Panc1 (cell line): ENCODE results near the gene SLC7A14. TPM values are rescaled to one million over a fixed set of nuclear protein-coding genes. Genes with fewer than 3 reads are reported as not detected.

Experiments
- ATAC-seq: fragments of 200-7000 bp; cut with Tn5 transposase; 2 replicates; pipeline ENCODE4 v1.9.1; 2020; ENCODE audit warnings: mild to moderate bottlenecking, moderate library complexity
- BruUV-seq: library from RNA; stranded (reverse); fragments of 400-500 nt; replicated peaks from 2 replicates; lab custom pipeline; 2021; lab: Mats Ljungman, UMichigan
- CTCF ChIA-PET: fragments of 300-600 bp; sonication (Branson Sonifier 250); formaldehyde crosslinking; loops from one replicate; lab custom pipeline; 2022; ENCODE audit warnings: antibody characterized with exemption; lab: Charles Lee
- POLR2A ChIA-PET: fragments of 300-600 bp; sonication (Branson Sonifier 250); formaldehyde crosslinking; loops from one replicate; lab custom pipeline; 2022; ENCODE audit warnings: antibody characterized with exemption; lab: Charles Lee
- DNase-seq: peaks from one replicate; pipeline ENCODE4 v3.0.0-alpha.2; 2010; ENCODE audit warnings: low read depth, low spot score
- H3K27ac ChIP-seq: 2 replicates; pipeline ENCODE4 v1.5.1; 2011; ENCODE audit warnings: mild to moderate bottlenecking, low read length, inconsistent platforms
- H3K27me3 ChIP-seq: fragments of 200-500 bp; sonication (Bioruptor generic); 2 replicates; pipeline ENCODE4 v1.6.0; 2014; ENCODE audit warnings: low read length, inconsistent platforms; ENCODE audit not compliant: control insufficient read depth, insufficient read depth
- H3K36me3 ChIP-seq: fragments of 200-500 bp; sonication (Bioruptor generic); 2 replicates; pipeline ENCODE4 v1.5.1; 2014; ENCODE audit warnings: inconsistent platforms, mild to moderate bottlenecking, low read length, moderate library complexity; ENCODE audit not compliant: control insufficient read depth, insufficient read depth
- H3K4me1 ChIP-seq: 2 replicates; pipeline ENCODE4 v1.5.1; 2011; ENCODE audit warnings: inconsistent platforms, mild to moderate bottlenecking, low read length, moderate library complexity; ENCODE audit not compliant: control insufficient read depth, insufficient read depth
- H3K4me3 ChIP-seq, 2 experiments: 2 replicates each; pipeline ENCODE4 v1.5.1; 2011 to 2012; ENCODE audit warnings: low read depth in 2 of 2, low read length in 2 of 2, mild to moderate bottlenecking in 2 of 2, inconsistent platforms in 1 of 2, moderate library complexity in 1 of 2
- H3K9me3 ChIP-seq: fragments of 200-500 bp; sonication (Bioruptor generic); 2 replicates; pipeline ENCODE4 v1.5.1; 2014; ENCODE audit warnings: low read depth, mild to moderate bottlenecking, inconsistent platforms, low read length, moderate library complexity; ENCODE audit not compliant: control insufficient read depth, insufficient read depth
- CTCF ChIP-seq: fragments of 450-650 bp; IDR thresholded peaks from 2 replicates; pipeline ENCODE4 v1.5.1; 2017; ENCODE audit warnings: mild to moderate bottlenecking
- POLR2AphosphoS5 ChIP-seq: IDR thresholded peaks from 2 replicates; pipeline ENCODE4 v1.6.1; 2012; ENCODE audit warnings: mild to moderate bottlenecking, low read depth, low read length, moderate library complexity
- REST ChIP-seq, 2 experiments: IDR thresholded peaks; 2 replicates each; pipeline ENCODE4 v1.6.1; 2011 to 2012; ENCODE audit warnings: low read depth in 2 of 2, control low read depth in 1 of 2, low read length in 1 of 2, mild to moderate bottlenecking in 1 of 2, moderate library complexity in 1 of 2; ENCODE audit not compliant: insufficient read depth in 1 of 2
- SIN3A ChIP-seq: IDR thresholded peaks from 2 replicates; pipeline ENCODE4 v1.6.1; 2012; ENCODE audit warnings: low read depth, mild to moderate bottlenecking, low read length, moderate library complexity, borderline replicate concordance; ENCODE audit not compliant: insufficient read depth
- TCF7L2 ChIP-seq: IDR thresholded peaks from 2 replicates; pipeline ENCODE4 v1.6.1; 2011; ENCODE audit warnings: mild to moderate bottlenecking, low read depth, low read length, inconsistent platforms
- in situ Hi-C: cut with HindIII; loops from 2 replicates; pipeline ENCODE4 v1.10.0; 2016; ENCODE audit warnings: low sequenced_read_pairs, low pct_unique_long_range_greater_than_20kb
- intact Hi-C: fragments of 100-400 bp; cut with micrococcal nuclease; formaldehyde crosslinking; loops from one replicate; pipeline ENCODE4 v1.10.0; 2022; ENCODE audit not compliant: unreplicated experiment
- total RNA-seq: library from RNA; stranded (reverse); gene quantifications from one replicate; pipeline ENCODE4 v1.2.1, GENCODE V29; 2021; ENCODE audit not compliant: unreplicated experiment

Gene SLC7A14
- total RNA-seq, 1 experiment from 2014 or later = not detected

- Histone ChIP-seq H3K4me3 (no peak overlapping the region), H3K4me1 (no peaks in the 10 kb centered on the region), H3K27me3 (no peaks in the 10 kb centered on the region), H3K36me3 (no peaks in the 10 kb centered on the region), H3K9me3 (no peaks in the 10 kb centered on the region), H3K27ac (no peak overlapping the region)
- DNase-seq = no peak
- ATAC-seq = no peak
- in situ Hi-C loops = no loop called here
- ChIA-PET CTCF (interaction anchor here (1.0 kb wide), 1 partner anchor 9 kb away, joined by 3 read pairs; no protein-coding TSS in a partner anchor), POLR2A (interaction anchor here (0.7 kb wide), 1 partner anchor 279 kb away, joined by 9 read pairs; no protein-coding TSS in a partner anchor)
- BruUV-seq = no TSS peak
- intact Hi-C loops = no loop called here
- TF ChIP-seq TCF7L2 (no peak), CTCF (no peak), REST (IDR thresholded peaks at IDR 0.05; ENCODE audit: insufficient read depth in 1 of 2, low read depth in 2 of 2, low read length in 1 of 2) (no peak), SIN3A (no peak), POLR2AphosphoS5 (no peak)
Measured at GRCh38 chr3:170423001-170423615, 162.8 kb downstream of the SLC7A14 start.

GRCh38 chr3:170421758-170422157 lies 164.1 kb downstream of the SLC7A14 start:
- no peak overlapping the region for H3K27ac ChIP-seq
- no TSS peak for BruUV-seq

More at GRCh38 chr3:170421758-170422157, 164.1 kb downstream of the SLC7A14 start:
- no peak overlapping the region for H3K4me3 ChIP-seq
- intact Hi-C loops = no loop called here
- in situ Hi-C loops = no loop called here
- ChIA-PET CTCF (no interaction called here), POLR2A (no interaction called here)
- no peak for ATAC-seq
- no peaks in the 10 kb centered on the region for H3K4me1 ChIP-seq
- H3K36me3 ChIP-seq = no peaks in the 10 kb centered on the region
- no peaks in the 10 kb centered on the region for H3K9me3 ChIP-seq
- TF ChIP-seq CTCF (no peak), REST (IDR thresholded peaks at IDR 0.05; ENCODE audit: insufficient read depth in 1 of 2, low read depth in 2 of 2, low read length in 1 of 2) (no peak), TCF7L2 (no peak), POLR2AphosphoS5 (no peak), SIN3A (no peak)
- no peak for DNase-seq
- H3K27me3 ChIP-seq = no peaks in the 10 kb centered on the region
